Hepatocyte (in vitro differentiated cells): ENCODE data around the gene CARD9. TPM values are rescaled to one million over a fixed set of nuclear protein-coding genes. Genes with fewer than 3 reads are reported as not detected.
"Not testable (repeated sequence)": the region's sequence is repeated elsewhere in the genome, so short reads cannot be mapped to it uniquely, and the experiment has no call there.

ENCODE experiments used
- DNase-seq: peaks from one replicate; pipeline ENCODE4 v3.0.0-alpha.2; 2016; ENCODE audit warnings: low spot score
- H2AFZ ChIP-seq: fragments of 200-600 bp; sonication (generic); 2 replicates; pipeline ENCODE4 v1.6.0; 2016; ENCODE audit warnings: antibody characterized with exemption, mild to moderate bottlenecking
- H3K27ac ChIP-seq: fragments of 200-600 bp; sonication (generic); 2 replicates; pipeline ENCODE4 v1.5.1; 2016; ENCODE audit warnings: mild to moderate bottlenecking
- H3K27me3 ChIP-seq: fragments of 200-600 bp; sonication (generic); 2 replicates; pipeline ENCODE4 v1.6.1; 2016
- H3K36me3 ChIP-seq: fragments of 200-600 bp; sonication (generic); replicated peaks from 2 replicates; pipeline ENCODE4 v1.5.1; 2016; ENCODE audit warnings: low read depth; ENCODE audit not compliant: insufficient read depth
- H3K4me1 ChIP-seq: fragments of 200-600 bp; sonication (generic); 2 replicates; pipeline ENCODE4 v1.5.1; 2016; ENCODE audit warnings: mild to moderate bottlenecking, moderate library complexity; ENCODE audit not compliant: insufficient read depth
- H3K4me2 ChIP-seq: fragments of 200-600 bp; sonication (generic); 2 replicates; pipeline ENCODE4 v1.6.0; 2016
- H3K4me3 ChIP-seq: fragments of 200-600 bp; sonication (generic); 2 replicates; pipeline ENCODE4 v1.5.1; 2016; ENCODE audit warnings: mild to moderate bottlenecking
- H3K79me2 ChIP-seq: fragments of 200-600 bp; sonication (generic); 2 replicates; pipeline ENCODE4 v1.6.0; 2017; ENCODE audit warnings: mild to moderate bottlenecking
- H3K9me2 ChIP-seq: fragments of 200-600 bp; sonication (generic); replicated peaks from 2 replicates; pipeline ENCODE4 v1.6.0; 2017; ENCODE audit warnings: mild to moderate bottlenecking; ENCODE audit not compliant: insufficient read depth
- H3K9me3 ChIP-seq: fragments of 200-600 bp; sonication (generic); 2 replicates; pipeline ENCODE4 v1.5.1; 2016; ENCODE audit warnings: low read depth, mild to moderate bottlenecking
- H4K20me1 ChIP-seq: fragments of 200-600 bp; sonication (generic); 2 replicates; pipeline ENCODE4 v1.6.0; 2016; ENCODE audit warnings: mild to moderate bottlenecking; ENCODE audit not compliant: insufficient read depth, poor library complexity, severe bottlenecking
- CTCF ChIP-seq: fragments of 200-600 bp; sonication (generic); IDR thresholded peaks from 2 replicates; pipeline ENCODE4 v1.5.1; 2016; ENCODE audit warnings: antibody characterized with exemption, mild to moderate bottlenecking; ENCODE audit not compliant: poor library complexity
- EZH2 ChIP-seq: fragments of 200-600 bp; sonication (generic); IDR thresholded peaks from 2 replicates; pipeline ENCODE4 v1.6.1; 2016; ENCODE audit warnings: antibody characterized with exemption, mild to moderate bottlenecking, borderline replicate concordance
- EZH2phosphoT487 ChIP-seq: fragments of 200-600 bp; sonication (generic); IDR thresholded peaks from one replicate; pipeline ENCODE4 v1.6.1; 2018; ENCODE audit warnings: antibody characterized with exemption, mild to moderate bottlenecking, low read depth, moderate library complexity; ENCODE audit not compliant: unreplicated experiment, severe bottlenecking
- WGBS: methylation state at CpG from one replicate; pipeline ENCODE4 v1.1.6; 2016; ENCODE audit warnings: low lambda C conversion rate; ENCODE audit errors: missing lambda C conversion rate; 5-methylcytosine and 5-hydroxymethylcytosine counted together
- polyA plus RNA-seq: library from polyadenylated mRNA; unstranded; fragments of >200 nt; fragmentation: Nextera tagmentation; extraction: Ambion mirVana; gene quantifications from 2 replicates; pipeline ENCODE4 v1.2.1, GENCODE V29; 2016
- total RNA-seq: library from RNA; depleted of rRNA; stranded (reverse); fragments of >200 nt; gene quantifications from 2 replicates; pipeline ENCODE4 v1.2.3, GENCODE V29; 2014

Gene CARD9
- total and polyA plus RNA-seq, 2 experiments from 2014 or later = 0.80 to 1.5 TPM

DNA sequence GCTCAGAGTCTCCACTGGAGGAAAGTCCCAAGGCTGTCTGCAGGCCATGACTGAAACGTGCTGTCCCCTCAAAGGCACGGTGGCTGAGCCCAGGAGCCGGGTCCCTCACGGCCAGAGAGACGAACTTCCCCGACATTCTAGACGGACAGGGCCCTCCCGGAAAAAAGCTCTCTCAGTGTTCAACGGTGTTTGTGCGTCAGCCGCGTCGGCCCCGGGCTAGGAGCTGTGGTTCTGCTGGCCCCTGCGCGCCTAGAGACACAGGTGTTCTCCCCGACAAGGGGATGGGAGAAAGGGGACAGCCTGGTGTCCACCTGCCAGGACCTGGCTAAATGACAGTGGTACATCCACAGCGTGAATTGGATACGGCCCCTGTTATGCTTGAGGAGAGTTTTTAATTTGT, 51.9 kb downstream of the CARD9 start:
- H4K20me1 ChIP-seq = no peaks in the 10 kb centered on the region
- no peak overlapping the region for H3K27ac ChIP-seq
- no peaks in the 10 kb centered on the region for H3K27me3 ChIP-seq
- WGBS = 90% methylated on average over 19 of the region's 19 CpGs
- TF ChIP-seq CTCF = no peak
- no peaks in the 10 kb centered on the region for H3K36me3 ChIP-seq
- no peaks in the 10 kb centered on the region for H3K9me2 ChIP-seq
- no peaks in the 10 kb centered on the region for H3K9me3 ChIP-seq
- no peak overlapping the region for H2AFZ ChIP-seq
- DNase-seq = no peak
- H3K4me3 ChIP-seq = no peak overlapping the region
- H3K4me1 ChIP-seq = peaks cover 8% of the 10 kb centered on the region
- H3K79me2 ChIP-seq = no peaks in the 10 kb centered on the region
- no peak overlapping the region for H3K4me2 ChIP-seq

DNA sequence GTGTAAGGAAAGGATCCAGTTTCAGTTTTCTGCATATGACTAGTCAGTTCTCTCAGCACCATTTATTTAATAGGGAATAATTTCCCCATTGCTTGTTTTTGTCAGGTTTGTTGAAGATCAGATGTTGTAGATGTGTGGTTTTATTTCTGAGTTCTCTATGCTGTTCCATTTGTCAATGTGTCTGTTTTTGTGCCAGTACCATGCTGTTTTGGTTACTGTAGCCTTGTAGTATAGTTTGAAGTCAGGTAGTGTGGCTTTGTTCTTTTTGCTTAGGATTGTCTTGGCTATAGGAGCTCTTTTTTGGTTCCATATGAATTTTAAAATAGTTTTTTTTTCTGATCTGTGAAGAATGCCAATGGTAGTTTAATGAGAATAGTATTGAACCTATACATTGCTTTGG, 52.5 kb downstream of the CARD9 start:
- DNase-seq, H3K9me2 ChIP-seq, H4K20me1 ChIP-seq, H3K4me1 ChIP-seq, H3K79me2 ChIP-seq, H2AFZ ChIP-seq, H3K9me3 ChIP-seq, H3K27ac ChIP-seq, H3K36me3 ChIP-seq, H3K27me3 ChIP-seq, H3K4me3 ChIP-seq, H3K4me2 ChIP-seq: not testable (repeated sequence)

DNA sequence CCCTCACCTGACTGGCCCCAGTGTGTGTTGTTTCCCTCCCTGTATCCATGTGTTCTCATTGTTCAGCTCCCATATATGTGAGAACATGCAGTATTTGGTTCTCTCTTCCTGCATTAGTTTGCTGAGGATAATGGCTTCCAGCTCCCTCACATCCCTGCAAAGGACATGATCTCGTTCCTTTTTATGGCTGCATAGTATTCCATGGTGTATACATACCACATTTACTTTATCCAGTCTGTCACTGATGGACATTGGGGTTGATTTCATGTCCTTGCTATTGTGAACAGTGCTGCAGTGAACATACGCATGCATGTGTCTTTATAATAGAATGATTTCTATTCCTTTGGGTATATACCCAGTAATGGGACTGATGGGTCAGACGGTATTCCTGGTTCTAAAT, 53.5 kb downstream of the CARD9 start:
- H3K9me3 ChIP-seq, H3K27ac ChIP-seq, H3K79me2 ChIP-seq, H4K20me1 ChIP-seq, H3K4me3 ChIP-seq, H3K27me3 ChIP-seq, DNase-seq, H3K36me3 ChIP-seq, H3K4me2 ChIP-seq, H2AFZ ChIP-seq, H3K9me2 ChIP-seq, H3K4me1 ChIP-seq: not testable (repeated sequence)
- 100% methylated on average over 3 of the region's 3 CpGs for WGBS

DNA sequence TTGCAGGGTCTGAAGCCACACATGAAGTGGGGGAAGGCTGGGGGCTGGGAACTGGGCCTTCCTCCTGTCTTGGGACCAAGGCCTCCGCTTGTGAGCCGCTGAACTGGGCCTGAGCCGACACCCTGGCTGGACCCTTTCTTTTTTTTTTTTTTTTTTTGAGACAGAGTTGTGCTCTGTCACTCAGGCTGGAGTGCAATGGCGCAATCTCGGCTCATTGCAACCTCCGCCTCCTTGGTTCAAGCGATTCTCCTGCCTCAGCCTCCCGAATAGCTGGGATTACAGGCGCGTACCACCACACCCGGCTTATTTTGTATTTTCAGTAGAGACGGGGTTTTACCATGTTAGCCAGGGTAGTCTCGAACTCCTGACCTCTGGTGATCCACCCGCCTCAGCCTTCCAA, 54.2 kb downstream of the CARD9 start:
- not testable (repeated sequence) for H4K20me1 ChIP-seq, H3K4me1 ChIP-seq, H3K9me3 ChIP-seq, H3K79me2 ChIP-seq, DNase-seq, H3K27me3 ChIP-seq, H3K27ac ChIP-seq, H3K4me2 ChIP-seq, H3K9me2 ChIP-seq, H3K4me3 ChIP-seq, H3K36me3 ChIP-seq, H2AFZ ChIP-seq
- 93% methylated on average over 14 of the region's 14 CpGs for WGBS

DNA sequence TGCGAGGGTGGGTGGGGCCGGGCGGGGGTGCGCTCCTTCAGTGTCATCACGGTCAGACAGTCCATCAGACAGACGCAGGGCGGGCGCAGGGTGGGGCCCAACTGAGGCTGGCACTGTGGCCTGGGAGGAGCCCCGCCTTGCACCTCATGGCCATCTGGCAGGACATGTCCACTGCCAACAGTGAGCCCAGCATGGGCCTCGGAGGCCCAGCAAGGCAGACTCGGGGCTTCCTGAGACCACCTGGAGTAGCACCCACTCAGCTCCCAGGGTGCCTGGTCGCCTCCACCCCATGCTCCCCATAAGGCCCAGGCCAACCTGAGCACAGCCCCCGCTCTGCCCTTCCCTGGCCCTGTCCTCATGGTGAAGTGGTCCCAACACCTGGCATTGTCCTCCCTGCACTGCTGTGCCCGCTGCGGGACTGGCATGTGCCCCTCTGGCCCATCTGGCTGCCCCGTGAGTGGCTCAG, 54.7 kb downstream of the CARD9 start:
- Histone ChIP-seq H3K36me3 (no peaks in the 10 kb centered on the region), H4K20me1 (no peaks in the 10 kb centered on the region), H3K27me3 (no peaks in the 10 kb centered on the region), H3K4me2 (no peak overlapping the region), H3K4me3 (no peak overlapping the region), H3K79me2 (no peaks in the 10 kb centered on the region), H2AFZ (no peak overlapping the region), H3K4me1 (no peaks in the 10 kb centered on the region), H3K27ac (no peak overlapping the region), H3K9me2 (no peaks in the 10 kb centered on the region), H3K9me3 (no peaks in the 10 kb centered on the region)
- TF ChIP-seq EZH2 = no peak
- TF ChIP-seq CTCF = no peak
- TF ChIP-seq EZH2phosphoT487 = no peak
- 90% methylated on average over 6 of the region's 16 CpGs for WGBS
- no peak for DNase-seq
